ENCODE data around the gene TUBGCP5. TPM values are rescaled to one million over a fixed set of nuclear protein-coding genes. Genes with fewer than 3 reads are reported as not detected.
"Not testable (repeated sequence)": the region's sequence is repeated elsewhere in the genome, so short reads cannot be mapped to it uniquely, and the experiment has no call there.

TUBGCP5 gene
- total RNA-seq, 1 donor from 2014 or later = 34.3 TPM

- Mint-ChIP-seq H3K36me3 (no peaks in the 10 kb centered on the region), H3K27me3 (ENCODE audit: insufficient read depth, low read depth) (peaks cover 4% of the 10 kb centered on the region), H3K9me3 (no peaks in the 10 kb centered on the region), H3K4me1 (no peaks in the 10 kb centered on the region), H3K27ac (no peak overlapping the region), H3K4me3 (no peak overlapping the region)
- no peaks in the 10 kb centered on the region for H4K20me1 ChIP-seq (ENCODE audit: low read depth)
- DNase-seq (ENCODE audit: low spot score) = no peak
- H3K4me2 ChIP-seq = no peak overlapping the region
- no peaks in the 10 kb centered on the region for H3K27me3 ChIP-seq
- no peak overlapping the region for H3K27ac ChIP-seq
- H3K79me2 ChIP-seq (ENCODE audit: low read depth) = no peaks in the 10 kb centered on the region
- H3K36me3 ChIP-seq = no peaks in the 10 kb centered on the region
- no peak overlapping the region for H3K9ac ChIP-seq
- TF ChIP-seq, protein P1, sequence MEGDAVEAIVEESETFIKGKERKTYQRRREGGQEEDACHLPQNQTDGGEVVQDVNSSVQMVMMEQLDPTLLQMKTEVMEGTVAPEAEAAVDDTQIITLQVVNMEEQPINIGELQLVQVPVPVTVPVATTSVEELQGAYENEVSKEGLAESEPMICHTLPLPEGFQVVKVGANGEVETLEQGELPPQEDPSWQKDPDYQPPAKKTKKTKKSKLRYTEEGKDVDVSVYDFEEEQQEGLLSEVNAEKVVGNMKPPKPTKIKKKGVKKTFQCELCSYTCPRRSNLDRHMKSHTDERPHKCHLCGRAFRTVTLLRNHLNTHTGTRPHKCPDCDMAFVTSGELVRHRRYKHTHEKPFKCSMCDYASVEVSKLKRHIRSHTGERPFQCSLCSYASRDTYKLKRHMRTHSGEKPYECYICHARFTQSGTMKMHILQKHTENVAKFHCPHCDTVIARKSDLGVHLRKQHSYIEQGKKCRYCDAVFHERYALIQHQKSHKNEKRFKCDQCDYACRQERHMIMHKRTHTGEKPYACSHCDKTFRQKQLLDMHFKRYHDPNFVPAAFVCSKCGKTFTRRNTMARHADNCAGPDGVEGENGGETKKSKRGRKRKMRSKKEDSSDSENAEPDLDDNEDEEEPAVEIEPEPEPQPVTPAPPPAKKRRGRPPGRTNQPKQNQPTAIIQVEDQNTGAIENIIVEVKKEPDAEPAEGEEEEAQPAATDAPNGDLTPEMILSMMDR (IDR thresholded peaks at IDR 0.05) = no peak
- TF ChIP-seq EZH2 (IDR thresholded peaks at IDR 0.05) = no peak
- no peak for TF ChIP-seq EZH2phosphoT487 (IDR thresholded peaks at IDR 0.05)
- no peaks in the 10 kb centered on the region for H3K4me1 ChIP-seq
- H3F3A ChIP-seq (ENCODE audit: low read depth) = no peaks in the 10 kb centered on the region
- H2AFZ ChIP-seq (replicated peaks) = no peak overlapping the region
- H3K9me3 ChIP-seq (ENCODE audit: low read depth) = no peaks in the 10 kb centered on the region
- H3K4me3 ChIP-seq = no peak overlapping the region
Observed at GRCh38 chr15:23049984-23050628, 10.7 kb upstream of the TUBGCP5 start.

DNA sequence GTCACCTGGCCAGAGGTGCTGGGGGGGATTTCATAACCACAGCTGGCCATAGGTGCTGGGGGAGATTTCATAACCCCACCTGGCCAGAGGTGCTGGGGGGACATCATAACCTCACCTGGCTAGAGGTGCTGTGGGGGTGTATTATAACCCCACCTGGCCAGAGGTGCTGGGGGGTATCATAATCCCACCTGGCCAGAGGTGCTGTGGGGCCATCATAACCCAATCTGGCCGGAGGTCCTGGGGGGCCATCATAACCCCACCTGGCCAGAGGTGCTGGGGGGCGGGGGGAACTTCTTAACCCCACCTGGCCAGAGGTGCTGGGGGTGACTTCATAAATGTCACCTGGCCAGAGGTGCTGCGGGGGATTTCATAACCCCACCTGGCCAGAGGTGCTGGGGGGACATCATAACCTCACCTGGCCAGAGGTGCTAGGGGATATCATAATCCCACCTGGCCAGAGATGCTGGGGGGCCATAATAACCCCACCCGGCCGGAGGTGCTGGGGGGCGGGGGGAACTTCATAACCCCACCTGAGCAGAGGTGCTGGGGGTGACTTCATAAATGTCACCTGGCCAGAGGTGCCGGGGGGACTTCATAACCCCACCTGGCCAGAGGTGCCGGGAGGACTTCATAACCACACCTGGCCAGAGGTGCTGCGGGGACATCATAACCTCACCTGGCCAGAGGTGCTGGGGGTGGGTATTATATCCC, 9.4 kb upstream of the TUBGCP5 start:
- not testable (repeated sequence) for H3K4me1 Mint-ChIP-seq; H3K27ac ChIP-seq; H3K36me3 ChIP-seq; H3K9me3 Mint-ChIP-seq; H3F3A ChIP-seq (ENCODE audit: low read depth); H3K36me3 Mint-ChIP-seq; H3K27me3 ChIP-seq; H4K20me1 ChIP-seq (ENCODE audit: low read depth); H3K27ac Mint-ChIP-seq; H3K9ac ChIP-seq; H3K9me3 ChIP-seq (ENCODE audit: low read depth); H3K27me3 Mint-ChIP-seq (ENCODE audit: insufficient read depth, low read depth); H3K79me2 ChIP-seq (ENCODE audit: low read depth); DNase-seq (ENCODE audit: low spot score); H3K4me2 ChIP-seq; H3K4me3 Mint-ChIP-seq; H3K4me1 ChIP-seq; H3K4me3 ChIP-seq; H2AFZ ChIP-seq (replicated peaks)

- not testable (repeated sequence) for H3K27ac ChIP-seq; H3K79me2 ChIP-seq (ENCODE audit: low read depth); H3K27me3 ChIP-seq; DNase-seq (ENCODE audit: low spot score); H3K4me1 ChIP-seq; H3K27ac Mint-ChIP-seq; H3K9me3 Mint-ChIP-seq; H3K9ac ChIP-seq; H3K4me2 ChIP-seq; H3K4me3 Mint-ChIP-seq; H3K4me1 Mint-ChIP-seq; H3F3A ChIP-seq (ENCODE audit: low read depth); H3K36me3 ChIP-seq; H4K20me1 ChIP-seq (ENCODE audit: low read depth); H3K36me3 Mint-ChIP-seq; H3K27me3 Mint-ChIP-seq (ENCODE audit: insufficient read depth, low read depth); H3K4me3 ChIP-seq; H2AFZ ChIP-seq (replicated peaks); H3K9me3 ChIP-seq (ENCODE audit: low read depth)
Observed at GRCh38 chr15:23043987-23044386, 4.6 kb upstream of the TUBGCP5 start.

DNA sequence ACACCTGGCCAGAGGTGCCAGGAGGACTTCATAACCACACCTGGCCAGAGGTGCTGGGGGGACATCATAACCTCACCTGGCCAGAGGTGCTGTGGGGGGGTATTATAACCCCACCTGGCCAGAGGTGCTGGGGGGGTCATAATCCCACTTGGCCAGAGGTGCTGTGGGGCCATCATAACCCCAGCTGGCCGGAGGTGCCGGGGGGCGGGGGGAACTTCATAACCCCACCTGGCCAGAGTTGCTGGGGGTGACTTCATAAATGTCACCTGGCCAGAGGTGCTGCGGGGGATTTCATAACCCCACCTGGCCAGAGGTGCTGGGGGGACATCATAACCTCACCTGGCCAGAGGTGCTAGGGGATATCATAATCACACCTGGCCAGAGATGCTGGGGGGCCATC, 4.2 kb upstream of the TUBGCP5 start:
- H2AFZ ChIP-seq (replicated peaks); H3K9ac ChIP-seq; H3K27me3 Mint-ChIP-seq (ENCODE audit: insufficient read depth, low read depth); H3K4me1 ChIP-seq; H3K4me3 Mint-ChIP-seq; H3K9me3 Mint-ChIP-seq; H3K27ac Mint-ChIP-seq; H3K79me2 ChIP-seq (ENCODE audit: low read depth); H3K27me3 ChIP-seq; H3K27ac ChIP-seq; H3K4me3 ChIP-seq; H3K4me1 Mint-ChIP-seq; DNase-seq (ENCODE audit: low spot score); H3F3A ChIP-seq (ENCODE audit: low read depth); H3K36me3 ChIP-seq; H3K36me3 Mint-ChIP-seq; H3K9me3 ChIP-seq (ENCODE audit: low read depth); H3K4me2 ChIP-seq; H4K20me1 ChIP-seq (ENCODE audit: low read depth): not testable (repeated sequence)

DNA sequence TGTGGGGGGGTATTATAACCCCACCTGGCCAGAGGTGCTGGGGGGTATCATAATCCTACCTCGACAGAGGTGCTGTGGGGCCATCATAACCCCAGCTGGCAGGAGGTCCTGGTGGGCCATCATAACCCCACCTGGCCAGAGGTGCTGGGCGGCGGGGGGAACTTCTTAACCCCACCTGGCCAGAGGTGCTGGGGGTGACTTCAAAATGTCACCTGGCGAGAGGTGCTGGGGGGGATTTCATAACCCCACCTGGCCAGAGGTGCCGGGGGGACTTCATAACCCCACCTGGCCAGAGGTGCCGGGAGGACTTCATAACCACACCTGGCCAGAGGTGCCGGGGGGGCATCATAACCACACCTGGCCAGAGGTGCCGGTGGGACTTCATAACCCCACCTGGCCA, 2.4 kb upstream of the TUBGCP5 start:
- not testable (repeated sequence) for H3K4me1 Mint-ChIP-seq, H3K27ac Mint-ChIP-seq

More for the DNA sequence above, 2.4 kb upstream of the TUBGCP5 start:
- not testable (repeated sequence) for H4K20me1 ChIP-seq (ENCODE audit: low read depth); H3K27ac ChIP-seq; H3K4me3 Mint-ChIP-seq; H3F3A ChIP-seq (ENCODE audit: low read depth); H3K36me3 Mint-ChIP-seq; H3K36me3 ChIP-seq; H3K4me1 ChIP-seq; H3K4me2 ChIP-seq; H3K9me3 ChIP-seq (ENCODE audit: low read depth); H3K9ac ChIP-seq; H3K9me3 Mint-ChIP-seq; H3K27me3 Mint-ChIP-seq (ENCODE audit: insufficient read depth, low read depth); H3K4me3 ChIP-seq; H3K27me3 ChIP-seq; H2AFZ ChIP-seq (replicated peaks); DNase-seq (ENCODE audit: low spot score)
- peaks cover 14% of the 10 kb centered on the region for H3K79me2 ChIP-seq (ENCODE audit: low read depth)
